ENCODE data around the gene PCSK1.

Gene PCSK1

GRCh38 chr5:96470785-96471184, 37.7 kb upstream of the PCSK1 start:
- H3K4me3 ChIP-seq (ENCODE audit: low read depth, low read length) = no peak overlapping the region
- TF ChIP-seq, protein P1, sequence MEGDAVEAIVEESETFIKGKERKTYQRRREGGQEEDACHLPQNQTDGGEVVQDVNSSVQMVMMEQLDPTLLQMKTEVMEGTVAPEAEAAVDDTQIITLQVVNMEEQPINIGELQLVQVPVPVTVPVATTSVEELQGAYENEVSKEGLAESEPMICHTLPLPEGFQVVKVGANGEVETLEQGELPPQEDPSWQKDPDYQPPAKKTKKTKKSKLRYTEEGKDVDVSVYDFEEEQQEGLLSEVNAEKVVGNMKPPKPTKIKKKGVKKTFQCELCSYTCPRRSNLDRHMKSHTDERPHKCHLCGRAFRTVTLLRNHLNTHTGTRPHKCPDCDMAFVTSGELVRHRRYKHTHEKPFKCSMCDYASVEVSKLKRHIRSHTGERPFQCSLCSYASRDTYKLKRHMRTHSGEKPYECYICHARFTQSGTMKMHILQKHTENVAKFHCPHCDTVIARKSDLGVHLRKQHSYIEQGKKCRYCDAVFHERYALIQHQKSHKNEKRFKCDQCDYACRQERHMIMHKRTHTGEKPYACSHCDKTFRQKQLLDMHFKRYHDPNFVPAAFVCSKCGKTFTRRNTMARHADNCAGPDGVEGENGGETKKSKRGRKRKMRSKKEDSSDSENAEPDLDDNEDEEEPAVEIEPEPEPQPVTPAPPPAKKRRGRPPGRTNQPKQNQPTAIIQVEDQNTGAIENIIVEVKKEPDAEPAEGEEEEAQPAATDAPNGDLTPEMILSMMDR (IDR thresholded peaks at IDR 0.05; ENCODE audit: low read depth, low read length, missing control alignments) = no peak
- DNase-seq (ENCODE audit: low read depth) = no peak

- no peak for DNase-seq (ENCODE audit: low read depth)
- no peak overlapping the region for H3K4me3 ChIP-seq (ENCODE audit: low read depth, low read length)
- TF ChIP-seq, protein P1 (IDR thresholded peaks at IDR 0.05; ENCODE audit: low read depth, low read length, missing control alignments) = no peak
Measured at GRCh38 chr5:96468956-96469355, 35.9 kb upstream of the PCSK1 start.

DNA sequence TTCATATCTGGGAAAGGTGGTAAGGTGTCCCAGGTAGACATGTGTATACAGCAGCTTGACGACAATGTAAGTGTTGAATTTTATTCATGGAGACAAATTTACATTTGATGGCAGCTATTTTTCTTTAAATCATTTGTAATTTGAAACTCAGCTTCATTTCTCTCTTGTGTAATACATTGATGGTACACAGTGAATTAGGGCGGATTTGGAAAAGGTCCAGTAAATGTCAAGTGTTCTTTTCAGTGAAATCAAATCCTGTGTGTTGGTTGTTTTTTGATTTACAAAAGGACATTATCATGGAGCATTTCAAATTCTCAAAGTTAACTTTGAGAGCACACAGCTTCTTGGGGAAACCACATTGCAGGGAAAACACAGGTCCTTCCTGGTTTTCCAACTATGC, 30.0 kb upstream of the PCSK1 start:
- TF ChIP-seq, protein P1 (IDR thresholded peaks at IDR 0.05; ENCODE audit: low read depth, low read length, missing control alignments) = no peak
- H3K4me3 ChIP-seq (ENCODE audit: low read depth, low read length) = no peak overlapping the region
- DNase-seq (ENCODE audit: low read depth) = no peak

GRCh38 chr5:96459313-96460121, 26.5 kb upstream of the PCSK1 start:
- DNase-seq (ENCODE audit: low read depth) = no peak
- no peak overlapping the region for H3K4me3 ChIP-seq (ENCODE audit: low read depth, low read length)
- TF ChIP-seq, protein P1 (IDR thresholded peaks at IDR 0.05; ENCODE audit: low read depth, low read length, missing control alignments) = no peak

GRCh38 chr5:96458176-96458575, 25.1 kb upstream of the PCSK1 start:
- no peak overlapping the region for H3K4me3 ChIP-seq (ENCODE audit: low read depth, low read length)
- TF ChIP-seq, protein P1 (IDR thresholded peaks at IDR 0.05; ENCODE audit: low read depth, low read length, missing control alignments) = no peak
- no peak for DNase-seq (ENCODE audit: low read depth)

DNA sequence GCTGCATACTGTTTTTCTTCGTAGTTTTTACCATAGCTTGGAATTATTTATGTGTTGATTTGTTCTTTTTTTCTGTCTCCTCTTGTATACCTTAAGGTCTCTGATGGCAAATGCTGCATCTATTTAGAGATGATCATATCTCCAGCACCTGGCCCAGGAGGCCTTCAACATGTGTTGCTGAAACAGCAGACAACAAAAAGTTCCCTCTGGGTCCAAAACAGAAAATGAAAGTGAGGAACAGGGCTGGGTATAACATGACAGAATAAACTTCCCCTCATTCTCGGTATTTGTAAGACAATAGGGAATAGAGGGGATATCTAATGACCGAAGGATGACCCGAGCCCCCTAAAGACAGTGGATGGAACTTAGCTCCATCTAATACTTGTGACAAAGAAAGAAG, 22.7 kb upstream of the PCSK1 start:
- no peak overlapping the region for H3K4me3 ChIP-seq (ENCODE audit: low read depth, low read length)
- no peak for DNase-seq (ENCODE audit: low read depth)

More for the DNA sequence above, 22.7 kb upstream of the PCSK1 start:
- TF ChIP-seq, protein P1 (IDR thresholded peaks at IDR 0.05; ENCODE audit: low read depth, low read length, missing control alignments) = no peak

Data from GM12864 (cell line).